HTERT RPE-1 (cell line): ENCODE measurements around the gene FBLN5.
"Not testable (repeated sequence)": the region's sequence is repeated elsewhere in the genome, so short reads cannot be mapped to it uniquely, and the experiment has no call there.

Experiments
- in situ Hi-C: fragments of 300-500 bp; cut with MboI; formaldehyde crosslinking; loops from 4 replicates; pipeline ENCODE4 v1.14.3; 2020; ENCODE audit warnings: low sequenced_read_pairs

Gene FBLN5

GRCh38 chr14:91888641-91889476 lies 58.6 kb downstream of the FBLN5 start:
- in situ Hi-C loops: no loop called here

- in situ Hi-C loops: no loop called here
These were observed 60.5 kb downstream of the FBLN5 start for GRCh38 chr14:91886961-91887360.

GRCh38 chr14:91885839-91886238 lies 61.7 kb downstream of the FBLN5 start:
- in situ Hi-C loops: no loop called here

- in situ Hi-C loops: no loop called here
These were observed 62.3 kb downstream of the FBLN5 start for GRCh38 chr14:91885113-91885712.

GRCh38 chr14:91884664-91885063 lies 62.8 kb downstream of the FBLN5 start:
- in situ Hi-C loops: no loop called here

GRCh38 chr14:91883753-91884152 lies 63.7 kb downstream of the FBLN5 start:
- in situ Hi-C loops: no loop called here

- in situ Hi-C loops: no loop called here
These were observed 64.7 kb downstream of the FBLN5 start for GRCh38 chr14:91882776-91883175.

GRCh38 chr14:91882369-91882768 lies 65.1 kb downstream of the FBLN5 start:
- in situ Hi-C loops: no loop called here

- in situ Hi-C loops: no loop called here
These were observed 68.3 kb downstream of the FBLN5 start for GRCh38 chr14:91879196-91879595.

- in situ Hi-C loops: no loop called here
These were observed 69.2 kb downstream of the FBLN5 start for GRCh38 chr14:91878274-91878673.

- in situ Hi-C loops: no loop called here
These were observed 70.0 kb downstream of the FBLN5 start for GRCh38 chr14:91877376-91877915.

- in situ Hi-C loops: no loop called here
These were observed 71.0 kb downstream of the FBLN5 start for GRCh38 chr14:91876492-91876891.

- in situ Hi-C loops: no loop called here
These were observed 71.8 kb downstream of the FBLN5 start for GRCh38 chr14:91875525-91876286.

- in situ Hi-C loops: no loop called here
These were observed 73.8 kb downstream of the FBLN5 start for GRCh38 chr14:91873471-91874415.

GRCh38 chr14:91872517-91873470 lies 74.7 kb downstream of the FBLN5 start:
- in situ Hi-C loops: no loop called here

GRCh38 chr14:91872011-91872501 lies 75.4 kb downstream of the FBLN5 start:
- in situ Hi-C loops: no loop called here

GRCh38 chr14:91871401-91871800 lies 76.1 kb downstream of the FBLN5 start:
- in situ Hi-C loops: not testable (repeated sequence)

- in situ Hi-C loops: no loop called here
These were observed 76.6 kb downstream of the FBLN5 start for GRCh38 chr14:91870890-91871289.

GRCh38 chr14:91870001-91870400 lies 77.5 kb downstream of the FBLN5 start:
- in situ Hi-C loops: no loop called here
